GM12891 (cell line): Measurements from ENCODE around the gene CHI3L1.

ENCODE experiments used
- PAX5 ChIP-seq: IDR thresholded peaks from 2 replicates; pipeline ENCODE4 v1.6.1; 2011; ENCODE audit warnings: low read length, moderate library complexity, mild to moderate bottlenecking; ENCODE audit not compliant: insufficient read depth, severe bottlenecking
- POLR2A ChIP-seq: IDR thresholded peaks from 2 replicates; pipeline ENCODE4 v1.6.1; 2011; ENCODE audit warnings: low read depth, low read length, control low read depth
- POLR2AphosphoS5 ChIP-seq: IDR thresholded peaks from 2 replicates; pipeline ENCODE4 v1.6.1; 2011; ENCODE audit warnings: low read depth, low read length, control low read depth
- POU2F2 ChIP-seq: IDR thresholded peaks from 2 replicates; pipeline ENCODE4 v1.6.1; 2011; ENCODE audit warnings: low read depth, mild to moderate bottlenecking, control low read depth, low read length, moderate library complexity
- SPI1 ChIP-seq: IDR thresholded peaks from 2 replicates; pipeline ENCODE4 v1.6.1; 2011; ENCODE audit warnings: low read depth, low read length, control low read depth
- TAF1 ChIP-seq: IDR thresholded peaks from 2 replicates; pipeline ENCODE4 v1.6.1; 2011; ENCODE audit warnings: low read depth, low read length, control low read depth

DNA sequence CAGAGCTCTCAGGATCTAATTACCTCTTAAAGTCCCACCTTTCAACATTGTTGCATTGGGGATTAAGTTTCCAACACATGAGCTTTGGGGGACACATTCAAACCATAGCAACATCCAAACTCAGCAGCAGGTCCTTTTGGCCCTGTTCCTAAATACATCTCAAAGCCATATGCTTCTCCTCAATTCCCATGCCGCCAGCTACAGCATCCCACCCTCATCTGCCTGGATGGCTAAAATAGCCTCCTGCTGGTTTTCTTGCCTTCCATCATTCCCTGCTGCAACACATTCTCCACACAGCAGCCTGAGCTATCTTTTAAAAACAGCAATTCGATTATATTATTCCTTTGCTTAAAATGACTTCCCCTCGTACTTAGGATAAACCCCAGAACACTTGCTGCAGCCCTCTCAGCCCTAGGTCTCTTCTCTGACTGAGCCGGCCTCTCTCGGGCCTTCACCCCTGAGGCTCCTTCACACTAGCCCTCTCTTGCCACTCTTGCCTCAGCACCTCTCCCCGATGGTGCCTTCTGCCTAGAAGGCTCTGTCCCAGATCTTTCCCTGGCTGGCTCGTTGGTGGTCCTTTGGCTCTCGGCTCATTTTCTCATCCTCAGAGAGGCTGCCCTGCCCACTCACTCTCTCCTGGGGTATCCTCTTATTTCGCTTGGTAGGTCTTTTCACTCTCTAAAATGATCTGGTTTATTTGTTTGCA is 27.4 kb downstream of the CHI3L1 start:
- TF ChIP-seq POLR2AphosphoS5 (no peak), POU2F2 (no peak), POLR2A (no peak), TAF1 (no peak), PAX5 (no peak), SPI1 (no peak)
